Measurements from ENCODE around the gene SCD5.

GRCh38 chr4:82677327-82677726, 121.3 kb downstream of the SCD5 start:
- TF ChIP-seq CTCF (IDR thresholded peaks at IDR 0.05; ENCODE audit: insufficient read depth, low read length) (no peak), POLR2AphosphoS5 (IDR thresholded peaks at IDR 0.05; ENCODE audit: low read depth) (no peak)

Measured in HL-60 (cell line).